HG02885 (cell line): Measurements from ENCODE around the gene VWA3A.
"Not testable (repeated sequence)": the region's sequence is repeated elsewhere in the genome, so short reads cannot be mapped to it uniquely, and the experiment has no call there.

ENCODE experiments used
- ATAC-seq: cut with Tn5 transposase; IDR thresholded peaks from one replicate; pipeline ENCODE4 v1.9.1; 2021; ENCODE audit warnings: mild to moderate bottlenecking; ENCODE audit not compliant: unreplicated experiment, poor library complexity

Gene VWA3A, protein sequence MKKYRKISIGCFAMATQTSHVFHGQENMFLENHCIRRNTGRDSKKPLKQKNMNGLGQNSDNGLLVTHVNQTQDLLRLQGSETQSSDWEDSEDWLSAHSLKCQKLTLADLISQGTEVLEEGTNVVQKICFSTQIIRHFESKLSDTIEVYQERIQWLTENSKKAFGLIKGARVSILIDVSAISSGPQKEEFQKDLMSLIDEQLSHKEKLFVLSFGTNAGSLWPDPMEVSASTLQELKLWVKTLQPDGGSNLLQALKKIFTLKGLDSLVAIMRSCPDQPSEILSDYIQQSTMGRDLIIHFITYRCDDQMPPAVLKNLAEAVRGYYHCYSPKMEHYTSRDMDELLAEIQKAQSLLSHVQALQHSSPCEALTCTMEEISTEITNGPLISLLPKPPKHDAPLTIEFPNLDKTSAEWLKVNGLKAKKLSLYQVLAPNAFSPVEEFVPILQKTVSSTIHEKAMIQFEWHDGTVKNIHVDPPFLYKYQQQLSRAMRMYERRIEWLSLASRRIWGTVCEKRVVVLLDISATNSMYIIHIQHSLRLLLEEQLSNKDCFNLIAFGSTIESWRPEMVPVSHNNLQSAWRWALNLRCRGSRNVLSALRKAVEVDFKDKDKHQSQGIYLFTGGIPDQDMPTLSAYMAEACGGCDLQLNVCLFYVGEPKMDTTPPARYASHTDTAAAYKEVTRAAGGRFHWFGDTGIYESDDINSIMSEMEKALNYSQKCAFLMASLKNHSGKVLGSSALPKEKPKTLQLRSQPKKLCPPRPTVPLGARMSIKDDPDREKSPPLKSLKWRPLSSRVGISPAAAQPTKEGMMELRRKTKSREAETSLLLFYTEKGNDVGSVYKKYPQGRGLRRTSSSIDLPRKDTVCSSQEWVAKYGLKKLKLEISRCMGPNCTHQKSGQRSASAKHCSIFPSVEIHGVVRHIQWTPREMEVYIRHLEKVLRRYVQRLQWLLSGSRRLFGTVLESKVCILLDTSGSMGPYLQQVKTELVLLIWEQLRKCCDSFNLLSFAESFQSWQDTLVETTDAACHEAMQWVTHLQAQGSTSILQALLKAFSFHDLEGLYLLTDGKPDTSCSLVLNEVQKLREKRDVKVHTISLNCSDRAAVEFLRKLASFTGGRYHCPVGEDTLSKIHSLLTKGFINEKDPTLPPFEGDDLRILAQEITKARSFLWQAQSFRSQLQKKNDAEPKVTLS

DNA sequence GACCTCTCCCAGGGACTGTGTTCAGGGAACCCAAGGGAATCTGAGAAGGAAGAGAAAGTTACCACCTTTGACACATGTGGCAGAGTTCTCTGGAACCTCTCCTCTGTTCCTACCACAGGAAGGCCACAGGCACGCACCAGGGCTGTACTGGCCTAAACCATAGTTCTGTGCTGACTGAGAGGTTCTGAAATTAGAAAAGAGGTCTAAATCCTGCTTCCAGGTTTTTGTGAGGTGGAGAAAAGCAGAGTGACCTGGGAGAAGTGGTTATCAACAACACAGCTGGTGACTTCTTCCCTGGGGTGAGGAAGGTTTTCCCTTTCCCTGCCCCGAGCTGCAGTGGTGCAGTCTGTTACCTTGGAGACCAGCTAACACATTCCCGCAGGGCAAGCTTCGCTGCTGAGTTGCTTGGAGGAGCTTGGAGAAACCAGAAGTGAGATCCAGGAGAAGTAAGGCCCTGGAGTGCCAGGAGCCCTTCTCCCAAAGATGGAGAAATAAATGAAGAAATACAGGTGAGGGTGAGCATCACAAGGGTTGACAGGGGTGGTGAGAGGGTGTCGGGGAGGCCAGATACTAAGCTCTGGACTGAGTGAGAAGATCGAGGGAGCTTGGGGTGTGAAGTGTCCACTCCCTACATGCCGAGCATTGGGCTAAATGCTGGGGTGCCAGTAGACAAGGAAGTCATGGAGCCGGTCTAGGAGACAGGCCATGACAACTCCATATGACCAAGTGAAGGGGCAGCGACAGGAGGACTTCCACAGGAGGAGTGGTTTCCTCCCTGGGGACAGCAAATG lies at the start of gene VWA3A:
TSS of gene VWA3A (plus strand) at position 399 of the 791 bp plus-strand sequence. CDS start at position 496, 97 bp downstream.
- ATAC-seq: no peak

DNA sequence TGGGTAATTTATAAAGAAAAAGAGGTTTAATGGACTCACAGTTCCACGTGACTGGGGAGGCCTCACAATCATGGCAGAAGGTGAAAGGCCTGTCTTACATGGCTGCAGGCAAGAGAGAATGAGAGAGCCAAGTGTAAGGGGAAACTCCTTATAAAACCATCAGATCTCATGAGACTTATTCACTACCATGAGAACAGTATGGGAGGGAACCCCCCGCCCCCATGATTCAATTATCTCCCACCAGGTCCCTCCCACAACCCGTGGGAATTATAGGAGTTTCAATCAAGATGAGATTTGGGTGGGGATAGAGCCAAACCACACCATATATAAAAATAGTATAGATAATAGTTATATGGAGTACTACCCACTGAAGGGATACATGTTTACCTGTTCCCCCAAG lies 48.5 kb upstream of the VWA3A start:
- ATAC-seq: not testable (repeated sequence)

DNA sequence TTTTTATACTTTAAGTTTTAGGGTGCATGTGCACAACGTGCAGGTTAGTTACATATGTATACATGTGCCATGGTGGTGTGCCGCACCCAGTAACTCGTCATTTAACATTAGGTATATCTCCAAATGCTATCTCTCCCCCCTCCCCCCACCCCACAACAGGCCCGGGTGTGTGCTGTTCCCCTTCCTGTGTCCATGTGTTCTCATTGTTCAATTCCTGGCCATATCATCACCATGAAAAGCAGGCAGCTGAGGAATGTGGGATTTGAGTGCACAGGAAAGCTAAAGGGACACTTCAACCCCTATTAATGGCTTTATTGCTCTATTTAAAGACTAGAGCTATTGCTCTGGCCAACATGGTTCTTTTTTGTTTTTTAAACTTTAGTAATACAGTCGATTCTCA lies 46.5 kb upstream of the VWA3A start:
- not testable (repeated sequence) for ATAC-seq

DNA sequence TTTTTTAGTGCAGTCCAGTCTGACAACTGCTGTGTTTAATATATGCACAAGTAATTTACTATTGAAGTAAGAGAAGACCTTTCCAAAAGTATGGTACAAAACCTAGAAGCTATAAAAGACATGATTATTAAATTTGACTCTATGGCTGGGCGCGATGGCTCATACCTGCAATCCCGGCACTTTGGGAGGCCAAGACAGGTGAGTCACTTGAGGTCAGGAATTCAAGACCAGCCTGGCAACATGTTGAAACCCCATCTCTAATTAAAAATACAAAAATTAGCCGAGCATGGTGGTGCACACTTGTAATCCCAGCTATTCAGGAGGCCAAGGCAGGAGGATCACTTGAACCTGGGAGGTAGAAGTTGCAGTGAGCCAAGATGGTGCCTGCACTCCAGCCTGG lies 41.4 kb upstream of the VWA3A start:
- ATAC-seq: no peak

DNA sequence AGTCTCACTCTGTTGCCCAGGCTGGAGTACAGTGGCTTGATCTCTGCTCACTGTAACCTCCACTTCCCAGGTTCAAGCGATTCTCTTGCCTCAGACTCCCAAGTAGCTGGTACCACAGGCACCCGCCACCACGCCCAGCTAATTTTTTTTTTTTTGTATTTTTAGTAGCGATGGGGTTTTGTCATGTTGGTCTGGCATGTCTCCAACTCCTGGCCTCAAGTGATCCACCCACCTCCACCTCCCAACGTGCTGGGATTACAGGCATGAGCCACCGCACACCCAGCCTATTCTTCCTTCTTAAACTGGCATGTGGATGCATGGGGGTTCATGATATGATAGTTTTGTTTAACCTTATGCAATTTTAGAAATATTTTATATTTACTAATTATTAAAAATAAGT lies 39.4 kb upstream of the VWA3A start:
- ATAC-seq: no peak

DNA sequence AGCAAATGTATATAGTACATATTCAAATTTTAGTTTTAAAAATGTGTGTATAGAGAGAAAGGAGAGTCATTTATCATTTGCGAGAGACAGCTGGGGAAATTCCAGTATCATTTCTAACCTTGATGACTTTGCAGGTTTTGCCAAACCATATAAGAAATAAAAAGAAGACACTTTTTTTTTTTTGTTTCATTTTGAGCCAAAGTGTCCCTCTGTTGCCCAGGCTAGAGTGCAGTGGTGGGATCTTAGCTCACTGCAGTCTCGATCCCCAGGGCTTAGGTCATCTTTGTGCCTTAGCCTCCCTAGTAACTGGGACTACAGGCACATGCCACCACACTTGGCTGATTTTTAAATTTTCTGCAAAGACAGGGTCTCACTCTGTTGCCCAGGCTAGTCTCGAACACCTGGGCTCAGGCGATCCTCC lies 38.4 kb upstream of the VWA3A start:
- no peak for ATAC-seq

DNA sequence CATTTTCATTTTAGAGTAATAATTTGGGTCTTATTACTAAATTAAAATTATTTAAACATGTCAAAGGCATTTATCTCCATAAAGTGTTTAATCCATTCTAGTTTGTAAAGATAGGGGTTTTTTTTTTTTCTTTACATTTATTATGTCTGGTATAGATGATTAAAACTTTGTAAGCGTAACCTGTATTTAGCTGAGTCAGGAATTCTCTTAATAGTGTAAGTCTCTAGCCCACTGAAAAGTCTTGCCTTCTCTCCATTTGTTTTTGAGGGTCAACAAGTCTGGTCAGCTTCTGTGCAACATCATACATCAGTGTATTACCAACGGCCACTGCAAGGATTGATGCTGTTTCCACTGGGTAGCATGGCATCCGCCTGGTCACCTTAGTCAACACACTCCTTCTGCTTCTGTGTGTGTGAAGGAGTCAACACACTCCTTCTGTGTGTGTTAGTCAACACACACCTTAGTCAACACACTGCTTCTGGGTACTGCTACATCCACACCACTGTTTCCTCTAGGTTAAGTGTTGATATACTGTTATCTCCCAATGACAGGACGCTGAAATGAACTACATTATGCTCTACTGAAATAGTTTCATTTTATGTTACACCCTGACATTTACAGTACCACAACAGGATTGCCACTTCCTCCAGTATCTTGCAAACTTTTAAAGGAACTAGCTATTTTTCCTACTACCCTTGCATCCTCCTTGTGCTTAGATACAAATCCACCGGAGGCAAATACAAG lies 37.3 kb upstream of the VWA3A start:
- ATAC-seq: no peak

DNA sequence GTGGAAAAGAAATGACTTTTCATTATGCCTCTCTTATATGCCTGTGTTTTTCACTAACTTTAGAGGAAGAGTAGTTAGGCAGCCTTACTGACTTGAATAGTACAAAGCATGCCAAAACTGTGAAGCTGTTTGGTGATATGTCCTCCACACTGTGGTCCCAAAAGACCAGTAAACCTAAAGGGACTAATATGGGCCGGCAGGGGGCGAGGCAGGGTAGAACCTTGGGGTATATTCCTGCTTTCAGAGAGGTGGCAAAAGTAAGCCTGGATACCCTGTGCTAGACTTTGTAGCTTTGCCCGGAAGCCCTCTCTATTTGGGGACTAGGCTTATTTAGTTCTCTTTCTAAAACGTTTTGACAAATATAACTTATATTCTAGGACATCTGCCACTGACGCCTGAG lies 36.5 kb upstream of the VWA3A start:
- no peak for ATAC-seq

DNA sequence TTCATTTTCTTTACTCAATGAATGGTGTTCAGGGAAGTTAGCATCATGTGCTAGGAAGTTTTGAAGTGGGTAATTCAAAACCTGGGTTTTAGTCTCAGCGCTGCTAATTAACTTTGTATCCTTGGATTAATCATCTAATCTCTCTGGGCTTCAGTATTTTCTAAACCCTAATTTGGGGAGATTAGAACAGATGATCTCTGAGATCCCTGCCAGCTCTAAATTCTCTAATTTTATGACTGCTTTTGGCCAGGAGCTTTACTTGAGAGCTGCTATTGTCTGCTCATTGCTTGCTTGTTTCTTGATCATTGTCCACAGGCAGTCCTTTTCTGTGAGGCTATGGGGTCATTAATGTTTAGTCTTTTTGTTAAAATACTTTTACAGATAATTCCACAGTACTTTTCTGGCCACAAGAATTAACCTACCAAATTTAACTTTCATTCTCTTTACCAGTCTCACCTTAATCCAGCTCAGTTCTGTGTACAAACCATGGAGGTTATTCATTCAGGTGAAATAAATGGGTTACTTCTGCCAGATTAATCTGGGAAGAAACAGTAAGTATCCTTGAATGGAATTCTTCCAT lies 28.4 kb upstream of the VWA3A start:
- no peak for ATAC-seq

DNA sequence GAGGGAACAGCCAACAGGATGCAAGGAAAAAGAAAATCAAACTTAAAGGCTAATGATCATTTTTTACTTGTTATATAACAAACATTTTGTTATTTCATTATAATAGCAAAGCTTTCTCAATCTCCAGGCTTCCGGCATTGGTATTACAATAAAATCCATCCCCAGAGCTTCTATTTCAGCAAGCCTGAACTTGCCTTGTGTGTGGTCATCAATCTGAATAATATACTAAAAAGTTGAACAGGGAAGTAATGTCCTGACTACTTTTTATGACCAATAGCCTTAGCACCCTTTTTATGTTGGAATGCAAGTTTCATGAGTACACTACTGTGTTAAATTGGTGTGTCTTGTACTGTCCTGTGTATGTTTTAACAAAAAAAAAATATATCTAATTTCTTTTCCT lies 27.1 kb upstream of the VWA3A start:
- no peak for ATAC-seq

DNA sequence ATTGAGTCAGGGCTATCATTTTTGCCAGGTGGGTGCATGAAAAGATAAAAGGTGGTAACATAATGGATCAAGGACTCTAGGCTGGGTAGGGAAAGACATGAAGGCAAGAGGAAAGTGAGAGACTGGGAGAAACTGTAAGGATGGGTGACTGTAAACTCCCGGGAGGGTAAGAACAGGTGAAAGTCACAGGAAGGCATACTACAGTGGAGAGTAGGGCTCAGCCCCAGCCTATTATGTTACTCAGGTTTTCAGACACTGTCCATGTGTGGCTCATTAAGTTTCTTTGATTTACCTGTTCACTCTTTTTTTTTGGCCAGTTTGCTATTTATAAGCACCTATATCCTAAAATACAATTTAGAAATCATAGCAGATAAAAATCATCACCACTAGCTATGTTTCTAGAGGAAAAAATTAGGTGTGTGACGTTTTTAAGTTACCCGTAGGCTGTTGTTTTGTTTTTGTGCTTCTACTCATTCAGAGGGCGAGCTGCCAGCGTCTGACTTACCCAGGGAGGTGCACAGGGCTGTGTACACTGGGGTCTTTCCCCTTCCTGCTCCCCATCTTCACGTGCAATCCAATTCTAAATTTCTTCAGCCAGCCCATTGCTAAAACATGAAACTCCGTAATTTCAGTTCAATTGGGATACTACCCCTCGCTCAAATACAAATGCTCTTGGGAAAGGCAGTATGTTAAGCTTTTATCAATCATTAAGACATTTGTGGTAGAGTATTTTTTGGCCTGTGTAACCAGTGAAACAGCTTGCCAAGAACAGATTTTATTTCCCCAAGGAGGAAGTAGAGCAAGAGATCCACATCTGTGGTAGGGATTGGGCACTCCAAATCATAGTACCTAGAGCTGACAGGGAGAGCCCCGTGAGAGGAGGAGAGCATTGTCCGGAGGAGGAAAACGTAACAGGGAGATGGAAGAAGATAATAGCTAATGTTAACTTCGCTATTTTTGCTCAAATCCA lies 21.7 kb upstream of the VWA3A start:
- ATAC-seq: no peak

DNA sequence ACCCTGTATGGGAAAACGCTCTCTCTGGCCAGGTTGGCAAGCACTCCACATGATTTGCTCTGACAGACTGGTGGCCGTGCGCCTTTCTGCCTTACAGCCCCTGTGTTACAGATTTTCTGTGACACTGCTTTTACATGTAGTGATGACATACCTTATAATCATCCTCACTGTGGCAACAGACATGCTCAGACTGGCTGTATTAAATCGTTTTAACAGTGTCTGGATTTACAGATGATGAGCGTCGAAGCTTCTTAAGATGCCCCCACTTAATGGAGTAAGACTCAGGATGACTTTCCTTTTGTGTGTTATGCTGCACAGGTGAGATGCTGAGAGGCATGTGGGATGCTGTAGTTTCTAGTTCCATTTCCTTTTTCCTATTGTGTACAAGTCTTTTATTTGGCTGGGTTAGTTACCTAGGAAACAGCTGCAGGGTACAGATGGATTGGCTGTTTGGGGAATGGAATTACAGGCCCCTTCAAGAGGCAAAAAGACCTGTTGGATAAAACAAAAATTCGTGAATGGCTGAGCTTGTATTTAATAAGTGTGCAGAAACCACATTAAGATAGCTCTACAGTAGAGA lies 20.9 kb upstream of the VWA3A start:
- no peak for ATAC-seq

DNA sequence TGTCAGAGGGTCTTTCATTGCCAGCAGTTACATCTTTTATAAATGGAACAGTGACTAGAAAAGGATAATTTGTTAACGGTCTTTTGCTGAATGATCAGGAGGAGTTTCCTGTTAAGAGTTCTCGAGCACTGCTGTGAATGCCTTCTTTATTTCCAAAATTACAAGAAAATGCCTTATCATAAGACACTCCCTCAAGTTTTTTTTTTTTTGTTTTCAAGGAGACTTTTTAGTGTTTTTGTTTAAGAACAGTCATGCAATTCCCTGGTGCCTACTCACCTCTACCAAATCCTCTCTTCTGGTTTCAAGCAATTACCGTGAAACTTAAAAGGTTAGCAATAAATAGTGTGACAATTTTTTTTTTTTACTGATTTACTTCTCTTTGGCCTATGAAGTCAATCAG lies 19.0 kb upstream of the VWA3A start:
- no peak for ATAC-seq

DNA sequence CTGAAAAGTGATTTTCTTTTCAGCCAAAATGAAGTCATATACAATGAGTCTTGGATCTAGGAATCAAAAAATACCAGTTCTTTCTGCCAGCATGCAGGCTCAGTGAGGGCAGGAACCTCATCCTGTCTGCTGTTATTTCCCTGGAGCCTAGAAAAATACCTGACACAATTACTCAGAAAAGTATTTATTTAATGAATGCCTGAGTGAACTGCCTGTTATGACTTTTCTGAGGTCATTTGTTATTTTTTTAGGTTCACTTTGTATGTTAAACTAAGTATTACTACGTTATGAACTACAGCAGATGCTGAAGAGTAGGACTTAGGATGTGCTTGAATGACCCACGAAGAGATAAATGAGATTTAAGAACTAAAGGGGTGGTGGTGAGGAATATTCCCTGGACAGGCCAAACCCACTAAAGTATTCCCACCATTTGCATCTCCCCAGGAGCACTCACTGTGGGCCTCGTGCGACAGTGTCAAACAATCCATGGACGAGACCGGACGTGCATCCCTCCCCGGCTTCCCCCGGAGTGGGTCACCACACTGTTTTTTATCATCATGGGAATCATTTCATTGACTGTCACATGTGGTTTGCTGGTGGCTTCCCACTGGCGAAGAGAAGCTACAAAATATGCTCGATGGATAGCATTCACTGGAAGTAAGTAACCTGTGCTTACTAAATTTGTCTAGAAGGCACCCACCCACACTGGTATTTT lies 17.1 kb upstream of the VWA3A start:
- ATAC-seq: no peak

DNA sequence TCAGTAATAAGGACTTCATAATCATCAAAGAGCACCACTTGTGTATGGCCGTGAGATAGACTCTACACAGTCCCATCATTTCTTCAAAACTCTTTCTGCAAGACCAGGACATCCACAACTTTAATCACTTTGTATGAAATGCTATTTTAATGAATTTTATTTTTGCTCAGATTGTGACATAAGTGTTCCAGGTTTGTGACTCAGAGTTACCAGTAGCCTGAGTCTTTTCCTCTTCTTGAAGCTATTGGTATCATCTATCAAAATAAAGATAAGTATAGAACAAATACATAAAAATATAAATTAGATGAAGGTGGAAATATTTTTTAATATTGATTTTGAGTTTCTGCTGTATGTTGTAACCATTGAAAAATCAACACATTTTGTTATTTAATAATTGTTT lies 16.6 kb upstream of the VWA3A start:
- no peak for ATAC-seq

DNA sequence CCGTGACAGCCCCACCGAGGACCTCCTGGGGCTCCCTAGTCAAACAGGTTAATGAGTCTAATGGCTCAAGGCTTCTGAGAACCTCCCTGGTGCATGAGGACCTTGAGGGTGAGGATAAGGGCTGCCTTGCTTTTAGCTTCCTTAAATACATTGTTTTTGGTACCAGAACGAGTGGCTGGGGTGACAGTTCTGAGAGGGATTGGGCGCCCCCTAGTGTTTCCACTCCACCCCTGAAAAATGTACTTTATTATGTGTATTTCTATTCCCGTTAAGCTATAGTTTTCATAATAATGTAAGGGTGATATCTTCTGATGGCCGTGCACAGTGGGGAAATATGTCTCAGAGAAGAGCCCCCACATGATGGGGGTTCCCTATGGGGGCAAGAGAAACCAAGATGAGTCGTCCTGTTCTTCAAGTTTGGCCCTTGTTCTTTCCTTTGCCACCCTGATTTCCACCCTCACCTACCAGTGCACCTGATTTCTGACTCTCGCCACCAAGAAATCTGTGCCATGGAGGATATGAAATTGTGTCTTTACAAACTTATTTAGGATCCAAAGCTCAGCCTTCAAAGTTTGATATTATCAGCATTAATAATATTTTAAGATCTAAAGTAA lies 14.5 kb upstream of the VWA3A start:
- no peak for ATAC-seq

DNA sequence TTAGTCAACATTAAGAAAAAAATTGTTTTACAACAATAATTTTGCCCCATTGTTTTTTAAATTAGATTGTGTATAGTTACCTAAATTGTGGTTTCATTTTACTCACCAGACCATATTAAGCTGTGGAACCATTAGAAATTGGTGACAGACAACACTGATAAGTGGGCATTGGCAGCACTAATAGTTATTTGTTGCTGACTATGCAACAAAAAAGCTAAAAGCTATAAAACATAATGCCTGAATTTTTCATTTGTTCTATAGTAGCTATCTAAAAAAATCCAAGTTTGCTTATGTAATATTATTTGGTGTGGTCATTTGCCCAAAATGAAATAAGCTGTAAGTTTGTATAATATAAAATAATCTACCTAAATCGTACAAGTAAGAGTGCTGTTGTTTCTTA lies 13.7 kb upstream of the VWA3A start:
- no peak for ATAC-seq
